ENCODE results near the gene FSD2. TPM values are rescaled to one million over a fixed set of nuclear protein-coding genes. Genes with fewer than 3 reads are reported as not detected.

Gene FSD2
- total RNA-seq, 1 donor, result not detected

GRCh38 chr15:82712036-82712435 is 93.8 kb downstream of the FSD2 start:
- Histone ChIP-seq H3K4me3 (ENCODE audit: insufficient read depth, low read length) (no peak overlapping the region), H2AFZ (ENCODE audit: low read length) (no peak overlapping the region), H3K9me3 (ENCODE audit: low read depth, low read length) (no peaks in the 10 kb centered on the region), H3K4me1 (ENCODE audit: insufficient read depth, low read length) (peaks cover 5% of the 10 kb centered on the region), H3K27me3 (ENCODE audit: insufficient read depth, low read length) (no peaks in the 10 kb centered on the region), H3K4me2 (ENCODE audit: insufficient read depth, low read length) (no peak overlapping the region), H4K20me1 (ENCODE audit: insufficient read depth, low read length) (no peaks in the 10 kb centered on the region), H3K27ac (ENCODE audit: low read depth, low read length) (no peak overlapping the region), H3K79me2 (ENCODE audit: insufficient read depth, low read length) (no peaks in the 10 kb centered on the region), H3K36me3 (ENCODE audit: insufficient read depth, low read length) (no peaks in the 10 kb centered on the region)
- peak; percentile 51 for DNase-seq (ENCODE audit: insufficient read length, low spot score, missing footprints)
- TF ChIP-seq CTCF (IDR thresholded peaks at IDR 0.05; ENCODE audit: extremely low read depth, low read depth, low read length), result no peak

GRCh38 chr15:82710926-82711490 is 94.9 kb downstream of the FSD2 start:
- no peak for TF ChIP-seq CTCF (IDR thresholded peaks at IDR 0.05; ENCODE audit: extremely low read depth, low read depth, low read length)

GRCh38 chr15:82710208-82710555 is 95.7 kb downstream of the FSD2 start:
- H3K4me2 ChIP-seq (ENCODE audit: insufficient read depth, low read length), result peak overlapping the region; percentile 68

More at GRCh38 chr15:82710926-82711490, 94.9 kb downstream of the FSD2 start:
- Histone ChIP-seq H3K27ac (ENCODE audit: low read depth, low read length) (no peak overlapping the region), H3K27me3 (ENCODE audit: insufficient read depth, low read length) (no peaks in the 10 kb centered on the region), H4K20me1 (ENCODE audit: insufficient read depth, low read length) (no peaks in the 10 kb centered on the region), H3K9me3 (ENCODE audit: low read depth, low read length) (no peaks in the 10 kb centered on the region), H3K79me2 (ENCODE audit: insufficient read depth, low read length) (no peaks in the 10 kb centered on the region), H3K4me3 (ENCODE audit: insufficient read depth, low read length) (no peak overlapping the region), H3K4me2 (ENCODE audit: insufficient read depth, low read length) (no peak overlapping the region), H2AFZ (ENCODE audit: low read length) (no peak overlapping the region), H3K36me3 (ENCODE audit: insufficient read depth, low read length) (no peaks in the 10 kb centered on the region), H3K4me1 (ENCODE audit: insufficient read depth, low read length) (peaks cover 5% of the 10 kb centered on the region)
- DNase-seq (ENCODE audit: insufficient read length, low spot score, missing footprints), result peak; percentile 49

More at GRCh38 chr15:82710208-82710555, 95.7 kb downstream of the FSD2 start:
- no peak for TF ChIP-seq CTCF (IDR thresholded peaks at IDR 0.05; ENCODE audit: extremely low read depth, low read depth, low read length)
- no peaks in the 10 kb centered on the region for H3K79me2 ChIP-seq (ENCODE audit: insufficient read depth, low read length)
- peak overlapping the region; percentile 75 for H3K4me3 ChIP-seq (ENCODE audit: insufficient read depth, low read length)
- no peaks in the 10 kb centered on the region for H3K36me3 ChIP-seq (ENCODE audit: insufficient read depth, low read length)
- H3K27me3 ChIP-seq (ENCODE audit: insufficient read depth, low read length), result no peaks in the 10 kb centered on the region
- no peak overlapping the region for H3K27ac ChIP-seq (ENCODE audit: low read depth, low read length)
- peak overlapping the region; percentile 67 for H2AFZ ChIP-seq (ENCODE audit: low read length)
- no peaks in the 10 kb centered on the region for H3K9me3 ChIP-seq (ENCODE audit: low read depth, low read length)
- no peak for DNase-seq (ENCODE audit: insufficient read length, low spot score, missing footprints)
- H4K20me1 ChIP-seq (ENCODE audit: insufficient read depth, low read length), result no peaks in the 10 kb centered on the region
- peaks cover 5% of the 10 kb centered on the region for H3K4me1 ChIP-seq (ENCODE audit: insufficient read depth, low read length)
